Effector memory CD8-positive, alpha-beta T cell (primary cell): ENCODE data around the gene NUDT13.

Experiments used
- ATAC-seq: fragments of 150-1000 bp; cut with Tn5 transposase; replicated peaks from 2 replicates; pipeline ENCODE4 v1.10.0; 2021; ENCODE audit warnings: mild to moderate bottlenecking, moderate library complexity
- DNase-seq, 3 experiments: peaks; one replicate each; pipeline ENCODE4 v3.0.0; 2021
- H3K27ac Mint-ChIP-seq, 2 donors: one replicate each; pipeline ENCODE4 v1.8.0; 2022; ENCODE audit warnings: mild to moderate bottlenecking in 2 of 2, mixed read lengths in 2 of 2, moderate library complexity in 2 of 2
- H3K27me3 Mint-ChIP-seq, 2 donors: one replicate each; pipeline ENCODE4 v1.8.0; 2022; ENCODE audit warnings: mixed read lengths in 2 of 2
- H3K36me3 Mint-ChIP-seq: one replicate; pipeline ENCODE4 v1.8.0; 2022; ENCODE audit warnings: mild to moderate bottlenecking, moderate library complexity, mixed read lengths; ENCODE audit not compliant: insufficient read depth
- H3K4me1 Mint-ChIP-seq, 2 donors: one replicate each; pipeline ENCODE4 v1.8.0; 2022; ENCODE audit warnings: low read depth in 2 of 2, mixed read lengths in 2 of 2
- H3K4me3 Mint-ChIP-seq, 2 donors: one replicate each; pipeline ENCODE4 v1.8.0; 2022; ENCODE audit warnings: mild to moderate bottlenecking in 2 of 2, mixed read lengths in 2 of 2, moderate library complexity in 2 of 2
- H3K9me3 Mint-ChIP-seq, 2 donors: one replicate each; pipeline ENCODE4 v1.8.0; 2022; ENCODE audit warnings: mixed read lengths in 2 of 2

NUDT13 gene

DNA sequence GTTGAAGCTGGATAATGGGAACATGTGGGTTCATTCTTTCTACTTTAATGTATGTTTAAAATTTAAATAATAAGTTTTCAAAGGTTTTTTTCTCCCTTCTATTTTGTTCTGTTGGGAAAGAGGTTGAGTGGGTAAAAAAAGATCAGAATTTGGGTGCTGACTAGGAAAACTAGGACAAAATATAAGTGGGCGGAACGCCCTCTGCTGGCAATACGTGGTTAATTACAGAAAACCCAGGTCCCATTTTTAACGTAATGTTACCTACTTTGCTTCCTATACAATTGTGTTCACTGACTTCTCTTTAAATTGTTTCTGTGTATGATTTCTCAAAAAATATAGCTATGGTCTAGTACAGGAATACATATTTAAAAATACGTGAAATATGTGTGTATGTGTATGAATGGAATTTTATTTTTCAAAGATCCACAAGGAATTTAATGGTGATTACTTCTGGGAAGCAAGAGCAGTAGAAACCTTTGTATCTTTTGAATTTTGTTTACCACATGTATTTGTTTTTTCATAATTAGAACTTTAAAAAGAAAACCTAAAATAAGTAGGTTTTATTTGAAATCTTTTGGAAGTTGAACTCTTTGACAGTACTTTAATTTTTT is 48.9 kb downstream of the NUDT13 start:
- no peak overlapping the region for H3K27ac Mint-ChIP-seq
- H3K36me3 Mint-ChIP-seq, result peaks cover 59% of the 10 kb centered on the region
- peak; percentile 78 for ATAC-seq
- H3K4me1 Mint-ChIP-seq, result peaks cover 18 to 30% of the 10 kb centered on the region in 2 donors
- no peak overlapping the region for H3K4me3 Mint-ChIP-seq
- no peaks in the 10 kb centered on the region for H3K27me3 Mint-ChIP-seq
- no peaks in the 10 kb centered on the region for H3K9me3 Mint-ChIP-seq
- DNase-seq, result peak; percentile 39 to 53 (median 50)

GRCh38 chr10:73161079-73161478 is 50.8 kb downstream of the NUDT13 start:
- DNase-seq, result no peak
- H3K4me3 Mint-ChIP-seq, result peak overlapping the region in 1 of 2 donors; percentile 26
- ATAC-seq, result no peak
- peaks cover 44% of the 10 kb centered on the region for H3K36me3 Mint-ChIP-seq
- no peaks in the 10 kb centered on the region for H3K27me3 Mint-ChIP-seq
- H3K27ac Mint-ChIP-seq, result peak overlapping the region in 1 of 2 donors; percentile 24
- H3K9me3 Mint-ChIP-seq, result no peaks in the 10 kb centered on the region
- peaks cover 23 to 39% of the 10 kb centered on the region in 2 donors for H3K4me1 Mint-ChIP-seq

GRCh38 chr10:73161662-73162061 is 51.4 kb downstream of the NUDT13 start:
- no peaks in the 10 kb centered on the region for H3K27me3 Mint-ChIP-seq
- peak overlapping the region in 1 of 2 donors; percentile 26 for H3K4me3 Mint-ChIP-seq
- H3K4me1 Mint-ChIP-seq, result peaks cover 26 to 42% of the 10 kb centered on the region in 2 donors
- H3K9me3 Mint-ChIP-seq, result no peaks in the 10 kb centered on the region
- H3K27ac Mint-ChIP-seq, result no peak overlapping the region
- DNase-seq, result no peak
- peaks cover 38% of the 10 kb centered on the region for H3K36me3 Mint-ChIP-seq
- ATAC-seq, result no peak

- peak overlapping the region in 1 of 2 donors; percentile 62 for H3K27ac Mint-ChIP-seq
Observed at GRCh38 chr10:73163096-73163495, 52.8 kb downstream of the NUDT13 start.

GRCh38 chr10:73166972-73167371 is 56.7 kb downstream of the NUDT13 start:
- ATAC-seq (no peak), DNase-seq (no peak)
- Mint-ChIP-seq H3K9me3 (no peaks in the 10 kb centered on the region), H3K27me3 (no peaks in the 10 kb centered on the region), H3K36me3 (peaks cover 20% of the 10 kb centered on the region), H3K4me3 (peak overlapping the region; percentile 96 to 99), H3K27ac (peak overlapping the region; percentile 98 to 100), H3K4me1 (peaks cover 29 to 47% of the 10 kb centered on the region in 2 donors)

More at GRCh38 chr10:73163096-73163495, 52.8 kb downstream of the NUDT13 start:
- Mint-ChIP-seq H3K36me3 (peaks cover 42% of the 10 kb centered on the region), H3K9me3 (no peaks in the 10 kb centered on the region), H3K4me1 (peaks cover 38 to 54% of the 10 kb centered on the region in 2 donors), H3K27me3 (no peaks in the 10 kb centered on the region), H3K4me3 (no peak overlapping the region)
- ATAC-seq, result no peak
- DNase-seq, result no peak

- Mint-ChIP-seq H3K9me3 (no peaks in the 10 kb centered on the region), H3K27ac (peak overlapping the region; percentile 98 to 100), H3K27me3 (no peaks in the 10 kb centered on the region), H3K36me3 (peaks cover 16% of the 10 kb centered on the region), H3K4me1 (peaks cover 26 to 44% of the 10 kb centered on the region in 2 donors), H3K4me3 (peak overlapping the region; percentile 96 to 99)
- DNase-seq (no peak), ATAC-seq (peak; percentile 13)
Observed at GRCh38 chr10:73167458-73167782, 57.2 kb downstream of the NUDT13 start.

GRCh38 chr10:73167783-73168464 is 57.7 kb downstream of the NUDT13 start, which contains the start of the genes ECD and FAM149B1:
ECD (minus strand) TSS chr10:73168008; CDS start chr10:73163937, 4,071 bp downstream.
FAM149B1 (plus strand) TSS chr10:73168119; CDS start chr10:73168340, 221 bp downstream.
- H3K27me3 Mint-ChIP-seq, result no peaks in the 10 kb centered on the region
- no peaks in the 10 kb centered on the region for H3K9me3 Mint-ChIP-seq
- peak within 1 kb of the TSS; percentile 98 to 100 for H3K27ac Mint-ChIP-seq
- H3K4me1 Mint-ChIP-seq, result peaks cover 23 to 39% of the 10 kb centered on the region in 2 donors
- ATAC-seq (peak; percentile 95), DNase-seq (peak; percentile 88 to 94 (median 89))
- peaks cover 15% of the 10 kb centered on the region for H3K36me3 Mint-ChIP-seq
- peak within 1 kb of the TSS; percentile 96 to 99 for H3K4me3 Mint-ChIP-seq

DNA sequence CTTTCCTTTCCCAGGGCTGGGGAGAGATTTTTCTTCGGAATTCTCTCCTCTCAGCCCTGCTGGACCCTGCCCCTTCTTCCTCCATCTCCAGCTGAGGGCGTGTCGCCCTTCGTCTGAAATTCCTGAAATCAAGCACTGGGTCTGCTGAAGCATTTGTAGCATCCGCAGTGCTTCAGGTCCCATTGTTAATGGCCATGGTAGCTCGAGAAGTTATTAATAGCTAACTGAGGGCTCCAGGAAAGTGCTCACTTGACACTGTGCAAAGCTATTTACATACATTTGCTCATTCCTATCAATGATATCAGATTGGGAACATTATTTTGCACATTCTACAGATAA is 58.2 kb downstream of the NUDT13 start:
- peak; percentile 6 for ATAC-seq
- Mint-ChIP-seq H3K4me3 (peak overlapping the region; percentile 96 to 99), H3K27ac (peak overlapping the region; percentile 98 to 100), H3K36me3 (peaks cover 15% of the 10 kb centered on the region), H3K27me3 (no peaks in the 10 kb centered on the region), H3K4me1 (peaks cover 22 to 37% of the 10 kb centered on the region in 2 donors), H3K9me3 (no peaks in the 10 kb centered on the region)
- no peak for DNase-seq

DNA sequence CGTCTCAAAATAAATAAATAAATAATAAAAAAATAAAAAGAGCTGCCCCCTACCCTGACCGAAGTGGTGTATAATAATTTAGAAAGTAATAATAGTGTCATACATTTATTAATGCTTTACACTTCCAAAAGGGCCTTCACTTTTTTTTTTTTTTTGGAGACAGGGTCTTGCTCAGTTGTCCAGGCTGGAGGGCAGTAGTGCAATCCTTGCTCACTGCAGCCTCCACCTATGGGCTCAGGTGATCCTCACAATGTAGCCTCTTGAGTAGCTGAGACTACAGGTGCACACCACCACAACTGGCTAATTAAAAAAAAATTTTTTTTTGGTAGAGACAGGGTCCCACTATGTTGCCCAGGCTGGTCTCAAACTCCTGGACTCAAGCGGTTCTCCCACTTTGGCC is 59.1 kb downstream of the NUDT13 start:
- Mint-ChIP-seq H3K27me3 (no peaks in the 10 kb centered on the region), H3K4me3 (peak overlapping the region in 1 of 2 donors; percentile 47), H3K36me3 (peaks cover 12% of the 10 kb centered on the region), H3K9me3 (no peaks in the 10 kb centered on the region), H3K4me1 (peaks cover 20 to 33% of the 10 kb centered on the region in 2 donors), H3K27ac (no peak overlapping the region)
- ATAC-seq (no peak), DNase-seq (no peak)

DNA sequence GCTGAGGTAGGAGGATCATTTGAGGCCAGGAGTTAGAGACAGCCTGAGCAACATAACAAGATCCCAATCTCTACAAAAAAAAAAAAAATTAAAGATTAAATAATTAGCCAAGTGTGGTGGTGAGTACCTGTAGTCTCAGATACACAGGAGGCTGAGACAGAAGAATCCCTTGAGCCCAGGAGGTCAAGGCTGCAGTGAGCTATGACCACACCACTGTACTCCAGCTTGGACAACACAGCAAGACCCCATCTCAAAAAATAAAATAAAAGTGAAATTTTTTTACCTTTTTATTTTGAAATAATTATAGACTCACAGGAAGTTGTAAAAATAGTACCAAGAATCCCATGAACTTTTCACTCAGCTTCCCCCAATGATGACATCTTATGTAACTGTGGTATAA is 62.6 kb downstream of the NUDT13 start:
- DNase-seq (no peak), ATAC-seq (no peak)
- Mint-ChIP-seq H3K36me3 (peaks cover 6% of the 10 kb centered on the region), H3K27me3 (no peaks in the 10 kb centered on the region), H3K4me1 (peaks cover under 1 to 6% of the 10 kb centered on the region in 2 donors), H3K4me3 (no peak overlapping the region), H3K9me3 (no peaks in the 10 kb centered on the region), H3K27ac (peak overlapping the region in 1 of 2 donors; percentile 51)

DNA sequence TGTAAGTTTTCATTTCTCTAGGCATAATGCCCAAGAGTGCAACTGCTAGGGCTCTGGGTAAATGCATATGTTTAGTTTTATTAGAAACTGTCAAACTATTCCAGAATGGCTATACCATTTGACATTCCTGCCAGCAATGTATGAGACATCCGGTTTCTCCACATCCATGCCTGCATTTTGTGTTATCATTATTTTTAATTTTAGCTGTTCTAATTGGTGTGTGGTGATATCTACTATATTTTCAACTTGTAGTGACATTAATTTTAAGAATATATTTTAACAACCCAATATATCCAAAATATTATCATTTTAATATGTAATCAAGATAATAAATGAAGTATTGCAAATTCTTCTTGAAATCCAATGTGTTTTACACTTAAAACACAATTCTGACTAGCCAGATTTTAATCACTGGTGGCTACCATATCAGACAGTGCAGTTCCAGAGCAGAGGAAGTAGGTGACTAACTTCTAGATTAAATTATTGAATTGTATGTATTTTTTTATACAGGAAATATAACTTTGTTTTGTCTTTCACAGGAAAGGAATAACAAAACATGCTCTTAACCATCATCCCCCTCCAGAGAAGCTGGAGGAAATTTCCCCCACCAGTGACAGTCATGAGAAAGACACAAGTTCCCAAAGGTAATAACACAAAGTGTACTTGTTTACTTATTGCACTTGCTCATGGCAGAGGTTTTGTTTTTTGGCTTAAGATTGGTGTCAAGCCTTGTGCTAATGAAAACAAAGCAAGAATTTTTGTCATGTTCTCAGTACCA is 64.1 kb downstream of the NUDT13 start:
- no peak overlapping the region for H3K4me3 Mint-ChIP-seq
- H3K36me3 Mint-ChIP-seq, result peaks cover 8% of the 10 kb centered on the region
- H3K4me1 Mint-ChIP-seq, result no peaks in the 10 kb centered on the region
- H3K27ac Mint-ChIP-seq, result no peak overlapping the region
- no peak for DNase-seq
- H3K27me3 Mint-ChIP-seq, result no peaks in the 10 kb centered on the region
- ATAC-seq, result no peak
- no peaks in the 10 kb centered on the region for H3K9me3 Mint-ChIP-seq
